GM23338 (cell line): ENCODE data around the gene ITGA1. TPM values are rescaled to one million over a fixed set of nuclear protein-coding genes. Genes with fewer than 3 reads are reported as not detected.

ENCODE experiments used
- ATAC-seq: fragments of 200-7000 bp; cut with Tn5 transposase; 3 replicates; pipeline ENCODE4 v1.9.1; 2020
- DNase-seq: peaks from one replicate; pipeline ENCODE4 v3.0.0-alpha.2; 2015; ENCODE audit warnings: low spot score
- H2AFZ ChIP-seq: fragments of 200-600 bp; sonication (generic); 2 replicates; pipeline ENCODE4 v1.8.0; 2016; ENCODE audit warnings: antibody characterized with exemption, mild to moderate bottlenecking, moderate library complexity
- H3F3A ChIP-seq: fragments of 200-600 bp; sonication (generic); replicated peaks from 2 replicates; pipeline ENCODE4 v1.8.0; 2017; ENCODE audit warnings: antibody characterized with exemption, mixed run types, low read depth
- H3K27ac ChIP-seq: fragments of 200-600 bp; sonication (generic); 2 replicates; pipeline ENCODE4 v1.6.1; 2016; ENCODE audit warnings: low read depth
- H3K27me3 ChIP-seq: fragments of 200-600 bp; sonication (generic); 2 replicates; pipeline ENCODE4 v1.8.0; 2016; ENCODE audit warnings: mild to moderate bottlenecking, mixed run types, moderate library complexity; ENCODE audit not compliant: insufficient read depth
- H3K36me3 ChIP-seq: fragments of 200-600 bp; sonication (generic); 2 replicates; pipeline ENCODE4 v1.8.0; 2016; ENCODE audit warnings: mild to moderate bottlenecking; ENCODE audit not compliant: insufficient read depth
- H3K4me1 ChIP-seq: fragments of 200-600 bp; sonication (generic); 2 replicates; pipeline ENCODE4 v1.8.0; 2016; ENCODE audit warnings: mild to moderate bottlenecking, moderate library complexity; ENCODE audit not compliant: insufficient read depth
- H3K4me2 ChIP-seq: fragments of 200-600 bp; sonication (generic); 2 replicates; pipeline ENCODE4 v1.7.1; 2017; ENCODE audit warnings: mixed run types
- H3K4me3 ChIP-seq: fragments of 200-600 bp; sonication (generic); 2 replicates; pipeline ENCODE4 v1.6.1; 2016; ENCODE audit warnings: mixed run types
- H3K79me2 ChIP-seq: fragments of 200-600 bp; sonication (generic); replicated peaks from 2 replicates; pipeline ENCODE4 v1.8.0; 2017; ENCODE audit warnings: mild to moderate bottlenecking; ENCODE audit not compliant: insufficient read depth
- H3K9me2 ChIP-seq: fragments of 200-600 bp; sonication (generic); 2 replicates; pipeline ENCODE4 v1.8.0; 2017; ENCODE audit not compliant: insufficient read depth
- H4K20me1 ChIP-seq: fragments of 200-600 bp; sonication (generic); replicated peaks from 2 replicates; pipeline ENCODE4 v1.8.0; 2017; ENCODE audit warnings: mild to moderate bottlenecking; ENCODE audit not compliant: insufficient read depth
- H3K27ac Mint-ChIP-seq: 2 replicates; pipeline ENCODE4 v1.8.0; 2020; ENCODE audit warnings: inconsistent platforms, mild to moderate bottlenecking, moderate library complexity, mixed read lengths
- H3K27me3 Mint-ChIP-seq: 3 replicates; pipeline ENCODE4 v1.8.0; 2022; ENCODE audit warnings: low read depth, mild to moderate bottlenecking, moderate library complexity, mixed read lengths, inconsistent platforms; ENCODE audit not compliant: insufficient read depth, poor library complexity
- H3K36me3 Mint-ChIP-seq: 3 replicates; pipeline ENCODE4 v1.8.0; 2021; ENCODE audit warnings: low read depth, mild to moderate bottlenecking, inconsistent platforms, moderate library complexity, mixed read lengths
- H3K4me1 Mint-ChIP-seq: 3 replicates; pipeline ENCODE4 v1.8.0; 2020; ENCODE audit warnings: mild to moderate bottlenecking, inconsistent platforms, mixed read lengths
- H3K4me3 Mint-ChIP-seq: 3 replicates; pipeline ENCODE4 v1.8.0; 2021; ENCODE audit warnings: moderate library complexity, mild to moderate bottlenecking, inconsistent platforms, mixed read lengths
- H3K9me3 Mint-ChIP-seq: 3 replicates; pipeline ENCODE4 v1.8.0; 2020; ENCODE audit warnings: moderate library complexity, mild to moderate bottlenecking, inconsistent platforms, mixed read lengths
- CREB1 ChIP-seq: fragments of 250-450 bp; sonication (Bioruptor Pico); IDR thresholded peaks from 2 replicates; pipeline ENCODE4 v1.5.0; 2020; ENCODE audit warnings: low read depth, mild to moderate bottlenecking, moderate library complexity
- EZH2 ChIP-seq: fragments of 200-600 bp; sonication (generic); IDR thresholded peaks from one replicate; pipeline ENCODE4 v1.8.0; 2017; ENCODE audit warnings: antibody characterized with exemption, mild to moderate bottlenecking, low read depth; ENCODE audit not compliant: unreplicated experiment
- EZH2phosphoT487 ChIP-seq: fragments of 200-600 bp; sonication (generic); IDR thresholded peaks from one replicate; pipeline ENCODE4 v1.8.1; 2018; ENCODE audit warnings: antibody characterized with exemption; ENCODE audit not compliant: unreplicated experiment
- JUNB ChIP-seq: IDR thresholded peaks from one replicate; pipeline ENCODE4 v1.6.1; 2016; ENCODE audit warnings: antibody characterized with exemption; ENCODE audit not compliant: unreplicated experiment
- NANOG ChIP-seq: IDR thresholded peaks from 2 replicates; pipeline ENCODE4 v1.6.1; 2016; ENCODE audit warnings: antibody characterized with exemption, borderline replicate concordance
- POLR2AphosphoS5 ChIP-seq: IDR thresholded peaks from 2 replicates; pipeline ENCODE4 v1.6.1; 2016; ENCODE audit warnings: antibody characterized with exemption, low read depth
- STAT1 ChIP-seq: IDR thresholded peaks from one replicate; pipeline ENCODE4 v1.6.1; 2016; ENCODE audit warnings: antibody characterized with exemption; ENCODE audit not compliant: unreplicated experiment
- ZNF114 ChIP-seq: fragments of 250-450 bp; sonication (Bioruptor Pico); IDR thresholded peaks from 2 replicates; pipeline ENCODE4 v1.5.0; 2020; ENCODE audit warnings: mild to moderate bottlenecking, moderate library complexity
- ZNF331 ChIP-seq: fragments of 250-450 bp; sonication (Bioruptor Pico); IDR thresholded peaks from 2 replicates; pipeline ENCODE4 v1.5.0; 2020; ENCODE audit warnings: low read depth, mild to moderate bottlenecking, moderate library complexity
- polyA plus RNA-seq: library from polyadenylated mRNA; unstranded; fragments of >200 nt; fragmentation: Nextera tagmentation; extraction: Ambion mirVana; gene quantifications from 2 replicates; pipeline ENCODE4 v1.2.1, GENCODE V29; 2016
- total RNA-seq: library from RNA; depleted of rRNA; stranded (reverse); fragments of >200 nt; shearing (Covaris generic); gene quantifications from 2 replicates; pipeline ENCODE4 v1.2.3, GENCODE V29; 2014
- TF ChIP-seq, protein P1 (sequence below): IDR thresholded peaks from 2 replicates; pipeline ENCODE4 v1.6.1; 2016; ENCODE audit warnings: antibody characterized with exemption
- TF ChIP-seq, protein P2 (sequence below): IDR thresholded peaks from one replicate; pipeline ENCODE4 v1.6.1; 2018; ENCODE audit warnings: antibody characterized with exemption; ENCODE audit not compliant: unreplicated experiment
- TF ChIP-seq, protein P3 (sequence below): fragments of 250-450 bp; sonication (Bioruptor Pico); IDR thresholded peaks from 2 replicates; pipeline ENCODE4 v1.5.0; 2020; ENCODE audit warnings: mild to moderate bottlenecking, moderate library complexity
- TF ChIP-seq, protein P4 (sequence below), 2 experiments: fragments of 200-600 bp in 1 of 2; sonication (generic) in 1 of 2; conservative IDR thresholded peaks; 2 replicates each; pipeline versions ENCODE4 v1.5.1 to v1.6.1; 2016 to 2017; ENCODE audit warnings: antibody characterized with exemption in 2 of 2, low read depth in 2 of 2, mild to moderate bottlenecking in 2 of 2, moderate library complexity in 1 of 2

Gene ITGA1
- total and polyA plus RNA-seq, 2 experiments from 2014 or later = 1.8 to 4.9 TPM

DNA sequence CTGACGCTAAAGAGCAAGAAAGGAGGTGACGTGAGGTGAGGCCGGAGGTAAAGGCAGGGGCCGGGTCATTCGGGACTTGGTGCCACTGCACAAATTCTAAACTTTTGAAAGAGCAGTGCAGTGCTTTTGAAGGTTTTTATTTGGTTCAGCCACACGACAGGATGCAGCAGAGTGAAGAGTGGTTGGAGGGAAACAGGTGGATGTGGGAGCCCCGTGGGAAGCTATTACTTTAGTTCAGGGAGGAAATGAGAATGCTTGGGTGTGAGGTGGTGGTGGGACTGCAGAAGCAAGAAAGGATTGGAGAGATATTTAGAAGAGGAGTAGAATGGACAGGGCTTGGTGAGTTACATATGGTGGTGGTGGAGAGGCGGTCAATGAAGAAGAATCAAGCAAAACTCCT, 136.7 kb downstream of the ITGA1 start:
- no peaks in the 10 kb centered on the region for H3K79me2 ChIP-seq
- H3K27me3 ChIP-seq = no peaks in the 10 kb centered on the region
- Mint-ChIP-seq H3K27me3 (no peaks in the 10 kb centered on the region), H3K9me3 (no peaks in the 10 kb centered on the region), H3K4me3 (no peak overlapping the region), H3K27ac (no peak overlapping the region), H3K36me3 (no peaks in the 10 kb centered on the region), H3K4me1 (peaks cover 7% of the 10 kb centered on the region; the same call in 2 of the 3 replicates)
- no peak overlapping the region for H3K4me3 ChIP-seq
- H4K20me1 ChIP-seq = no peaks in the 10 kb centered on the region
- H3K36me3 ChIP-seq = no peaks in the 10 kb centered on the region
- no peak overlapping the region for H3K4me2 ChIP-seq
- H2AFZ ChIP-seq = no peak overlapping the region
- no peak overlapping the region for H3K27ac ChIP-seq
- H3F3A ChIP-seq = no peaks in the 10 kb centered on the region
- no peaks in the 10 kb centered on the region for H3K4me1 ChIP-seq
- DNase-seq = no peak
- H3K9me2 ChIP-seq = no peaks in the 10 kb centered on the region
- ATAC-seq = no peak
- TF ChIP-seq, protein P1, sequence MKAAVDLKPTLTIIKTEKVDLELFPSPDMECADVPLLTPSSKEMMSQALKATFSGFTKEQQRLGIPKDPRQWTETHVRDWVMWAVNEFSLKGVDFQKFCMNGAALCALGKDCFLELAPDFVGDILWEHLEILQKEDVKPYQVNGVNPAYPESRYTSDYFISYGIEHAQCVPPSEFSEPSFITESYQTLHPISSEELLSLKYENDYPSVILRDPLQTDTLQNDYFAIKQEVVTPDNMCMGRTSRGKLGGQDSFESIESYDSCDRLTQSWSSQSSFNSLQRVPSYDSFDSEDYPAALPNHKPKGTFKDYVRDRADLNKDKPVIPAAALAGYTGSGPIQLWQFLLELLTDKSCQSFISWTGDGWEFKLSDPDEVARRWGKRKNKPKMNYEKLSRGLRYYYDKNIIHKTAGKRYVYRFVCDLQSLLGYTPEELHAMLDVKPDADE = no peak
- TF ChIP-seq NANOG (no peak), ZNF114 (CRISPR knock-in tag) (no peak), EZH2phosphoT487 (no peak), JUNB (no peak), POLR2AphosphoS5 (no peak), ZNF331 (no peak), CREB1 (CRISPR knock-in tag) (no peak), STAT1 (no peak), EZH2 (no peak)
- TF ChIP-seq, protein P2, sequence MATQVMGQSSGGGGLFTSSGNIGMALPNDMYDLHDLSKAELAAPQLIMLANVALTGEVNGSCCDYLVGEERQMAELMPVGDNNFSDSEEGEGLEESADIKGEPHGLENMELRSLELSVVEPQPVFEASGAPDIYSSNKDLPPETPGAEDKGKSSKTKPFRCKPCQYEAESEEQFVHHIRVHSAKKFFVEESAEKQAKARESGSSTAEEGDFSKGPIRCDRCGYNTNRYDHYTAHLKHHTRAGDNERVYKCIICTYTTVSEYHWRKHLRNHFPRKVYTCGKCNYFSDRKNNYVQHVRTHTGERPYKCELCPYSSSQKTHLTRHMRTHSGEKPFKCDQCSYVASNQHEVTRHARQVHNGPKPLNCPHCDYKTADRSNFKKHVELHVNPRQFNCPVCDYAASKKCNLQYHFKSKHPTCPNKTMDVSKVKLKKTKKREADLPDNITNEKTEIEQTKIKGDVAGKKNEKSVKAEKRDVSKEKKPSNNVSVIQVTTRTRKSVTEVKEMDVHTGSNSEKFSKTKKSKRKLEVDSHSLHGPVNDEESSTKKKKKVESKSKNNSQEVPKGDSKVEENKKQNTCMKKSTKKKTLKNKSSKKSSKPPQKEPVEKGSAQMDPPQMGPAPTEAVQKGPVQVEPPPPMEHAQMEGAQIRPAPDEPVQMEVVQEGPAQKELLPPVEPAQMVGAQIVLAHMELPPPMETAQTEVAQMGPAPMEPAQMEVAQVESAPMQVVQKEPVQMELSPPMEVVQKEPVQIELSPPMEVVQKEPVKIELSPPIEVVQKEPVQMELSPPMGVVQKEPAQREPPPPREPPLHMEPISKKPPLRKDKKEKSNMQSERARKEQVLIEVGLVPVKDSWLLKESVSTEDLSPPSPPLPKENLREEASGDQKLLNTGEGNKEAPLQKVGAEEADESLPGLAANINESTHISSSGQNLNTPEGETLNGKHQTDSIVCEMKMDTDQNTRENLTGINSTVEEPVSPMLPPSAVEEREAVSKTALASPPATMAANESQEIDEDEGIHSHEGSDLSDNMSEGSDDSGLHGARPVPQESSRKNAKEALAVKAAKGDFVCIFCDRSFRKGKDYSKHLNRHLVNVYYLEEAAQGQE = no peak
- TF ChIP-seq, protein P3, sequence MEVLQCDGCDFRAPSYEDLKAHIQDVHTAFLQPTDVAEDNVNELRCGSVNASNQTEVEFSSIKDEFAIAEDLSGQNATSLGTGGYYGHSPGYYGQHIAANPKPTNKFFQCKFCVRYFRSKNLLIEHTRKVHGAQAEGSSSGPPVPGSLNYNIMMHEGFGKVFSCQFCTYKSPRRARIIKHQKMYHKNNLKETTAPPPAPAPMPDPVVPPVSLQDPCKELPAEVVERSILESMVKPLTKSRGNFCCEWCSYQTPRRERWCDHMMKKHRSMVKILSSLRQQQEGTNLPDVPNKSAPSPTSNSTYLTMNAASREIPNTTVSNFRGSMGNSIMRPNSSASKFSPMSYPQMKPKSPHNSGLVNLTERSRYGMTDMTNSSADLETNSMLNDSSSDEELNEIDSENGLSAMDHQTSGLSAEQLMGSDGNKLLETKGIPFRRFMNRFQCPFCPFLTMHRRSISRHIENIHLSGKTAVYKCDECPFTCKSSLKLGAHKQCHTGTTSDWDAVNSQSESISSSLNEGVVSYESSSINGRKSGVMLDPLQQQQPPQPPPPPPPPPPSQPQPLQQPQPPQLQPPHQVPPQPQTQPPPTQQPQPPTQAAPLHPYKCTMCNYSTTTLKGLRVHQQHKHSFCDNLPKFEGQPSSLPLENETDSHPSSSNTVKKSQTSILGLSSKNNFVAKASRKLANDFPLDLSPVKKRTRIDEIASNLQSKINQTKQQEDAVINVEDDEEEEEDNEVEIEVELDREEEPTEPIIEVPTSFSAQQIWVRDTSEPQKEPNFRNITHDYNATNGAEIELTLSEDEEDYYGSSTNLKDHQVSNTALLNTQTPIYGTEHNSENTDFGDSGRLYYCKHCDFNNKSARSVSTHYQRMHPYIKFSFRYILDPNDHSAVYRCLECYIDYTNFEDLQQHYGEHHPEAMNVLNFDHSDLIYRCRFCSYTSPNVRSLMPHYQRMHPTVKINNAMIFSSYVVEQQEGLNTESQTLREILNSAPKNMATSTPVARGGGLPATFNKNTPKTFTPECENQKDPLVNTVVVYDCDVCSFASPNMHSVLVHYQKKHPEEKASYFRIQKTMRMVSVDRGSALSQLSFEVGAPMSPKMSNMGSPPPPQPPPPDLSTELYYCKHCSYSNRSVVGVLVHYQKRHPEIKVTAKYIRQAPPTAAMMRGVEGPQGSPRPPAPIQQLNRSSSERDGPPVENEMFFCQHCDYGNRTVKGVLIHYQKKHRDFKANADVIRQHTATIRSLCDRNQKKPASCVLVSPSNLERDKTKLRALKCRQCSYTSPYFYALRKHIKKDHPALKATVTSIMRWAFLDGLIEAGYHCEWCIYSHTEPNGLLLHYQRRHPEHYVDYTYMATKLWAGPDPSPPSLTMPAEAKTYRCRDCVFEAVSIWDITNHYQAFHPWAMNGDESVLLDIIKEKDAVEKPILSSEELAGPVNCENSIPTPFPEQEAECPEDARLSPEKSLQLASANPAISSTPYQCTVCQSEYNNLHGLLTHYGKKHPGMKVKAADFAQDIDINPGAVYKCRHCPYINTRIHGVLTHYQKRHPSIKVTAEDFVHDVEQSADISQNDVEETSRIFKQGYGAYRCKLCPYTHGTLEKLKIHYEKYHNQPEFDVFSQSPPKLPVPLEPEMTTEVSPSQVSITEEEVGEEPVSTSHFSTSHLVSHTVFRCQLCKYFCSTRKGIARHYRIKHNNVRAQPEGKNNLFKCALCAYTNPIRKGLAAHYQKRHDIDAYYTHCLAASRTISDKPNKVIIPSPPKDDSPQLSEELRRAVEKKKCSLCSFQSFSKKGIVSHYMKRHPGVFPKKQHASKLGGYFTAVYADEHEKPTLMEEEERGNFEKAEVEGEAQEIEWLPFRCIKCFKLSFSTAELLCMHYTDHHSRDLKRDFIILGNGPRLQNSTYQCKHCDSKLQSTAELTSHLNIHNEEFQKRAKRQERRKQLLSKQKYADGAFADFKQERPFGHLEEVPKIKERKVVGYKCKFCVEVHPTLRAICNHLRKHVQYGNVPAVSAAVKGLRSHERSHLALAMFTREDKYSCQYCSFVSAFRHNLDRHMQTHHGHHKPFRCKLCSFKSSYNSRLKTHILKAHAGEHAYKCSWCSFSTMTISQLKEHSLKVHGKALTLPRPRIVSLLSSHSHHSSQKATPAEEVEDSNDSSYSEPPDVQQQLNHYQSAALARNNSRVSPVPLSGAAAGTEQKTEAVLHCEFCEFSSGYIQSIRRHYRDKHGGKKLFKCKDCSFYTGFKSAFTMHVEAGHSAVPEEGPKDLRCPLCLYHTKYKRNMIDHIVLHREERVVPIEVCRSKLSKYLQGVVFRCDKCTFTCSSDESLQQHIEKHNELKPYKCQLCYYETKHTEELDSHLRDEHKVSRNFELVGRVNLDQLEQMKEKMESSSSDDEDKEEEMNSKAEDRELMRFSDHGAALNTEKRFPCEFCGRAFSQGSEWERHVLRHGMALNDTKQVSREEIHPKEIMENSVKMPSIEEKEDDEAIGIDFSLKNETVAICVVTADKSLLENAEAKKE (CRISPR knock-in tag) = no peak
- TF ChIP-seq, protein P4, sequence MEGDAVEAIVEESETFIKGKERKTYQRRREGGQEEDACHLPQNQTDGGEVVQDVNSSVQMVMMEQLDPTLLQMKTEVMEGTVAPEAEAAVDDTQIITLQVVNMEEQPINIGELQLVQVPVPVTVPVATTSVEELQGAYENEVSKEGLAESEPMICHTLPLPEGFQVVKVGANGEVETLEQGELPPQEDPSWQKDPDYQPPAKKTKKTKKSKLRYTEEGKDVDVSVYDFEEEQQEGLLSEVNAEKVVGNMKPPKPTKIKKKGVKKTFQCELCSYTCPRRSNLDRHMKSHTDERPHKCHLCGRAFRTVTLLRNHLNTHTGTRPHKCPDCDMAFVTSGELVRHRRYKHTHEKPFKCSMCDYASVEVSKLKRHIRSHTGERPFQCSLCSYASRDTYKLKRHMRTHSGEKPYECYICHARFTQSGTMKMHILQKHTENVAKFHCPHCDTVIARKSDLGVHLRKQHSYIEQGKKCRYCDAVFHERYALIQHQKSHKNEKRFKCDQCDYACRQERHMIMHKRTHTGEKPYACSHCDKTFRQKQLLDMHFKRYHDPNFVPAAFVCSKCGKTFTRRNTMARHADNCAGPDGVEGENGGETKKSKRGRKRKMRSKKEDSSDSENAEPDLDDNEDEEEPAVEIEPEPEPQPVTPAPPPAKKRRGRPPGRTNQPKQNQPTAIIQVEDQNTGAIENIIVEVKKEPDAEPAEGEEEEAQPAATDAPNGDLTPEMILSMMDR (conservative IDR thresholded peaks at IDR 0.05; ENCODE audit: low read depth in 2 of 2) = no peak
